B cell (primary cell): Measurements from ENCODE around the gene UGT1A9. TPM values are rescaled to one million over a fixed set of nuclear protein-coding genes. Genes with fewer than 3 reads are reported as not detected.

ENCODE experiments used
- ATAC-seq: fragments of 200-7000 bp; cut with Tn5 transposase; one replicate; pipeline ENCODE4 v1.10.0; 2021; ENCODE audit warnings: low read depth, mild to moderate bottlenecking, moderate number of reproducible peaks, moderate library complexity
- CTCF ChIA-PET: fragments of 350-600 bp; sonication (Branson Sonifier 250); formaldehyde crosslinking; loops from one replicate; lab custom pipeline; 2021; ENCODE audit warnings: antibody characterized with exemption, inconsistent platforms; lab: Charles Lee
- POLR2A ChIA-PET: fragments of 350-600 bp; sonication (Branson Sonifier 250); formaldehyde crosslinking; loops from one replicate; lab custom pipeline; 2021; ENCODE audit warnings: antibody characterized with exemption; lab: Charles Lee
- DNase-seq: peaks from one replicate; pipeline ENCODE4 v3.0.0; 2013
- H2AFZ ChIP-seq: 2 replicates; pipeline ENCODE4 v1.6.1; 2012; ENCODE audit warnings: mild to moderate bottlenecking, low read depth, low read length; ENCODE audit not compliant: insufficient read depth, poor library complexity, severe bottlenecking
- H3K27ac ChIP-seq, 2 donors: 1 replicate in 1 of 2; 2 replicates in 1 of 2; pipeline ENCODE4 v1.5.1; 2012 to 2013; ENCODE audit warnings: low read length in 2 of 2, mild to moderate bottlenecking in 2 of 2, moderate library complexity in 1 of 2
- H3K27me3 ChIP-seq, 4 experiments: fragments of 200-600 bp in 1 of 4; sonication (generic) in 1 of 4; replicated peaks in 1 of 4; 1 replicate in 2 of 4; 2 replicates in 2 of 4; pipeline versions ENCODE4 v1.6.1 to v1.7.0; 2013 to 2016; ENCODE audit warnings: low read length in 3 of 4, mild to moderate bottlenecking in 2 of 4, mixed read lengths in 1 of 4, moderate library complexity in 1 of 4; ENCODE audit not compliant: insufficient read depth in 4 of 4, control insufficient read depth in 3 of 4; ENCODE audit errors: control extremely low read depth in 1 of 4
- H3K36me3 ChIP-seq, 2 experiments: replicated peaks in 1 of 2; 1 replicate in 1 of 2; 2 replicates in 1 of 2; pipeline versions ENCODE4 v1.6.1 to v1.7.1; 2013; ENCODE audit warnings: low read length in 1 of 2; ENCODE audit not compliant: insufficient read depth in 2 of 2, control insufficient read depth in 1 of 2; ENCODE audit errors: control extremely low read depth in 1 of 2, extremely low read depth in 1 of 2
- H3K4me1 ChIP-seq, 2 donors: fragments of 200-600 bp in 1 of 2; sonication (generic) in 1 of 2; 1 replicate in 1 of 2; 2 replicates in 1 of 2; pipeline versions ENCODE4 v1.5.1 to v1.6.1; 2013 to 2017; ENCODE audit warnings: low read length in 2 of 2; ENCODE audit not compliant: control insufficient read depth in 2 of 2, insufficient read depth in 2 of 2
- H3K4me2 ChIP-seq: replicated peaks from 2 replicates; pipeline ENCODE3; 2012; ENCODE audit warnings: mild to moderate bottlenecking, low read depth, low read length; ENCODE audit not compliant: poor library complexity, severe bottlenecking
- H3K4me3 ChIP-seq, 5 experiments: fragments of 200-600 bp in 1 of 5; sonication (generic) in 1 of 5; 1 replicate in 3 of 5; 2 replicates in 2 of 5; pipeline versions ENCODE4 v1.5.1 to v1.7.0; 2011 to 2016; ENCODE audit warnings: low read length in 4 of 5, mild to moderate bottlenecking in 4 of 5, low read depth in 2 of 5, control low read depth in 1 of 5, moderate library complexity in 1 of 5; ENCODE audit not compliant: insufficient read depth in 1 of 5; ENCODE audit errors: control extremely low read depth in 1 of 5, extremely low read depth in 1 of 5
- H3K79me2 ChIP-seq: fragments of 200-600 bp; sonication (generic); one replicate; pipeline ENCODE4 v1.6.0; 2016; ENCODE audit warnings: low read length; ENCODE audit not compliant: control insufficient read depth, insufficient read depth
- H3K9ac ChIP-seq: fragments of 200-600 bp; sonication (generic); 2 replicates; pipeline ENCODE4 v1.6.1; 2017; ENCODE audit warnings: mild to moderate bottlenecking, low read length, moderate library complexity
- H3K9me3 ChIP-seq, 3 donors: one replicate each; pipeline versions ENCODE4 v1.6.1 to v1.7.1; 2013; ENCODE audit warnings: low read length in 2 of 3; ENCODE audit not compliant: control insufficient read depth in 2 of 3, insufficient read depth in 1 of 3; ENCODE audit errors: control extremely low read depth in 1 of 3
- H4K20me1 ChIP-seq: 2 replicates; pipeline ENCODE4 v1.6.0; 2012; ENCODE audit warnings: mild to moderate bottlenecking, low read length; ENCODE audit not compliant: insufficient read depth, control insufficient read depth, poor library complexity, severe bottlenecking
- H3K27ac Mint-ChIP-seq: one replicate; pipeline ENCODE4 v1.8.0; 2021; ENCODE audit warnings: mixed read lengths
- H3K27me3 Mint-ChIP-seq: one replicate; pipeline ENCODE4 v1.8.0; 2021; ENCODE audit warnings: mixed read lengths
- H3K4me1 Mint-ChIP-seq: one replicate; pipeline ENCODE4 v1.8.0; 2021; ENCODE audit warnings: mixed read lengths
- H3K4me3 Mint-ChIP-seq: one replicate; pipeline ENCODE4 v1.8.0; 2021; ENCODE audit warnings: mixed read lengths
- H3K9me3 Mint-ChIP-seq: one replicate; pipeline ENCODE4 v1.8.0; 2022; ENCODE audit warnings: mixed read lengths; ENCODE audit not compliant: insufficient read depth
- EZH2 ChIP-seq: IDR thresholded peaks from 2 replicates; pipeline ENCODE4 v1.6.1; 2012; ENCODE audit warnings: borderline replicate concordance, low read depth, mild to moderate bottlenecking, moderate library complexity, low read length; ENCODE audit not compliant: insufficient read depth, poor library complexity, severe bottlenecking
- WGBS: methylation state at CpG from one replicate; pipeline ENCODE4 v1.1.5; 2013; ENCODE audit warnings: missing lambda C conversion rate; ENCODE audit not compliant: insufficient coverage; 5-methylcytosine and 5-hydroxymethylcytosine counted together
- intact Hi-C: fragments of 100-400 bp; cut with micrococcal nuclease; formaldehyde crosslinking; loops from one replicate; pipeline ENCODE4 v1.10.0; 2022
- polyA plus RNA-seq: library from polyadenylated mRNA; depleted of rRNA; stranded (reverse); fragments of >200 nt; gene quantifications from 2 replicates; pipeline ENCODE4 v1.2.3, GENCODE V29; 2012
- total RNA-seq, 2 donors: library from RNA; stranded (reverse); fragments of 120-200 nt in 1 of 2; gene quantifications; 1 replicate in 1 of 2; 2 replicates in 1 of 2; pipeline versions ENCODE4 v1.2.3 to v1.2.4, GENCODE V29; 2013 to 2022
- TF ChIP-seq, protein P1 (sequence below): fragments of 200-600 bp; IDR thresholded peaks from one replicate; pipeline ENCODE4 v1.8.0; 2022; ENCODE audit warnings: antibody characterized with exemption, mild to moderate bottlenecking

The UGT1A9 gene
- total and polyA plus RNA-seq, 2 donors (not counting 1 experiment from before 2014, with no cell fraction given) = not detected

DNA sequence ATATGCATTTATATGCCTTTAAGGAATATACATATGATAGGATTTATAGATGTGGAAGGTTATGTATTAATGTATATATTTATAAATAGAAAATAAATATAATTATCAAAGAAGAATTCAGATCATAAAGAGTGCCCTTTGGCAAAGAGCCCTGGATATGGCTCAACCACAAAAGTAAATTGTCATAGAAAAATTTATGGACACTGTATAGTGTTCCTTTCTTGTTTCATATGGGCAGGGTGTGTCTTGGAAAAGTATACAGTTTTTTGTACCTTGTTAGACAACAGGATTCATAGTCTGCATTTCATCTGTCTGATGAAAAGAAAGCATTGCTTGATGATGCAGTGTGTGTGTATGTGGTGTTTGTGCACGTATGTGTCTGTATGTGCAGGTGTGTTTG lies 12.9 kb downstream of the UGT1A9 start:
- no peak overlapping the region for H3K4me3 Mint-ChIP-seq
- Histone ChIP-seq H3K27me3 (peaks cover 0 to 4% (median 0%) of the 10 kb centered on the region in 4 experiments), H3K4me2 (no peak overlapping the region), H4K20me1 (no peaks in the 10 kb centered on the region), H3K4me3 (no peak overlapping the region), H3K79me2 (no peaks in the 10 kb centered on the region), H3K4me1 (peaks cover 0 to 6% of the 10 kb centered on the region in 2 donors), H3K9me3 (no peaks in the 10 kb centered on the region), H3K27ac (no peak overlapping the region), H3K9ac (no peak overlapping the region), H2AFZ (no peak overlapping the region), H3K36me3 (no peaks in the 10 kb centered on the region)
- peaks cover 16% of the 10 kb centered on the region for H3K4me1 Mint-ChIP-seq
- no peak for DNase-seq
- ChIA-PET CTCF (no interaction called here), POLR2A (no interaction called here)
- no peak for ATAC-seq
- H3K9me3 Mint-ChIP-seq = no peaks in the 10 kb centered on the region
- H3K27me3 Mint-ChIP-seq = peaks cover 3% of the 10 kb centered on the region
- intact Hi-C loops = no loop called here
- WGBS = 83% methylated on average over 1 of the region's 1 CpG
- no peak for TF ChIP-seq EZH2
- TF ChIP-seq, protein P1, sequence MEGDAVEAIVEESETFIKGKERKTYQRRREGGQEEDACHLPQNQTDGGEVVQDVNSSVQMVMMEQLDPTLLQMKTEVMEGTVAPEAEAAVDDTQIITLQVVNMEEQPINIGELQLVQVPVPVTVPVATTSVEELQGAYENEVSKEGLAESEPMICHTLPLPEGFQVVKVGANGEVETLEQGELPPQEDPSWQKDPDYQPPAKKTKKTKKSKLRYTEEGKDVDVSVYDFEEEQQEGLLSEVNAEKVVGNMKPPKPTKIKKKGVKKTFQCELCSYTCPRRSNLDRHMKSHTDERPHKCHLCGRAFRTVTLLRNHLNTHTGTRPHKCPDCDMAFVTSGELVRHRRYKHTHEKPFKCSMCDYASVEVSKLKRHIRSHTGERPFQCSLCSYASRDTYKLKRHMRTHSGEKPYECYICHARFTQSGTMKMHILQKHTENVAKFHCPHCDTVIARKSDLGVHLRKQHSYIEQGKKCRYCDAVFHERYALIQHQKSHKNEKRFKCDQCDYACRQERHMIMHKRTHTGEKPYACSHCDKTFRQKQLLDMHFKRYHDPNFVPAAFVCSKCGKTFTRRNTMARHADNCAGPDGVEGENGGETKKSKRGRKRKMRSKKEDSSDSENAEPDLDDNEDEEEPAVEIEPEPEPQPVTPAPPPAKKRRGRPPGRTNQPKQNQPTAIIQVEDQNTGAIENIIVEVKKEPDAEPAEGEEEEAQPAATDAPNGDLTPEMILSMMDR = no peak
- H3K27ac Mint-ChIP-seq = no peak overlapping the region

DNA sequence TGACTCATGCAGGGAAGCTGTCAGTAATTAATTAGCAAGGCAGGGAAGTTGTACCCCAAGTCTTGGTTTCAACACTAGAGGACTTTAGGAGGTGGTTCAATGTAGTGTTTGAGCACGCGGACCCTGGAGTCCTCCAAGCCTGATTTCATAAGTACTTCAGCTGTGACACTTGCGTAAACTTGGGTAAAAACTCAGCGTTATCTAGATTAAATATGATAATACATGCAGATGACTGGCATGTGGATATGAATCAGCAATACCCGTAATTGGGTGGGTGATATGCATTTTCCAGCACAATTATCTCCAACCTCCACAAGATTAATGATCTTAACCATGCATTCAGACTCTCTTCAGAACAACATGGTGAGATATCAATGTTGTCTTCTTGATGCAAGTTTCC lies 15.2 kb downstream of the UGT1A9 start:
- peaks cover 6% of the 10 kb centered on the region for H3K27me3 Mint-ChIP-seq
- no peak overlapping the region for H3K4me3 ChIP-seq
- H3K4me2 ChIP-seq = no peak overlapping the region
- POLR2A ChIA-PET = no interaction called here
- H4K20me1 ChIP-seq = no peaks in the 10 kb centered on the region
- H3K27ac Mint-ChIP-seq = no peak overlapping the region
- DNase-seq (no peak), ATAC-seq (no peak)
- H3K4me1 Mint-ChIP-seq = peaks cover 14% of the 10 kb centered on the region
- no peak overlapping the region for H3K27ac ChIP-seq
- peaks cover 0 to 4% (median 0%) of the 10 kb centered on the region in 4 experiments for H3K27me3 ChIP-seq
- CTCF ChIA-PET = no interaction called here
- no peaks in the 10 kb centered on the region for H3K36me3 ChIP-seq
- H3K9me3 Mint-ChIP-seq = no peaks in the 10 kb centered on the region
- H3K9ac ChIP-seq = no peak overlapping the region
- TF ChIP-seq EZH2 = no peak
- TF ChIP-seq, protein P1 = no peak
- intact Hi-C loops = no loop called here
- WGBS = no CpG with 5 or more reads among the region's 5 CpGs
- no peak overlapping the region for H3K4me3 Mint-ChIP-seq
- H3K79me2 ChIP-seq = no peaks in the 10 kb centered on the region
- no peaks in the 10 kb centered on the region for H3K9me3 ChIP-seq
- H2AFZ ChIP-seq = no peak overlapping the region
- H3K4me1 ChIP-seq = peaks cover 0 to 6% of the 10 kb centered on the region in 2 donors
